ENCODE results near the gene SMIM15. TPM values are rescaled to one million over a fixed set of nuclear protein-coding genes. Genes with fewer than 3 reads are reported as not detected.
"Not testable (repeated sequence)": the region's sequence is repeated elsewhere in the genome, so short reads cannot be mapped to it uniquely, and the experiment has no call there.

Gene SMIM15, protein sequence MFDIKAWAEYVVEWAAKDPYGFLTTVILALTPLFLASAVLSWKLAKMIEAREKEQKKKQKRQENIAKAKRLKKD
- 63.6 and 71.8 TPM in 2 replicates for total RNA-seq (2014; rRNA removed; shearing (Covaris generic))

DNA sequence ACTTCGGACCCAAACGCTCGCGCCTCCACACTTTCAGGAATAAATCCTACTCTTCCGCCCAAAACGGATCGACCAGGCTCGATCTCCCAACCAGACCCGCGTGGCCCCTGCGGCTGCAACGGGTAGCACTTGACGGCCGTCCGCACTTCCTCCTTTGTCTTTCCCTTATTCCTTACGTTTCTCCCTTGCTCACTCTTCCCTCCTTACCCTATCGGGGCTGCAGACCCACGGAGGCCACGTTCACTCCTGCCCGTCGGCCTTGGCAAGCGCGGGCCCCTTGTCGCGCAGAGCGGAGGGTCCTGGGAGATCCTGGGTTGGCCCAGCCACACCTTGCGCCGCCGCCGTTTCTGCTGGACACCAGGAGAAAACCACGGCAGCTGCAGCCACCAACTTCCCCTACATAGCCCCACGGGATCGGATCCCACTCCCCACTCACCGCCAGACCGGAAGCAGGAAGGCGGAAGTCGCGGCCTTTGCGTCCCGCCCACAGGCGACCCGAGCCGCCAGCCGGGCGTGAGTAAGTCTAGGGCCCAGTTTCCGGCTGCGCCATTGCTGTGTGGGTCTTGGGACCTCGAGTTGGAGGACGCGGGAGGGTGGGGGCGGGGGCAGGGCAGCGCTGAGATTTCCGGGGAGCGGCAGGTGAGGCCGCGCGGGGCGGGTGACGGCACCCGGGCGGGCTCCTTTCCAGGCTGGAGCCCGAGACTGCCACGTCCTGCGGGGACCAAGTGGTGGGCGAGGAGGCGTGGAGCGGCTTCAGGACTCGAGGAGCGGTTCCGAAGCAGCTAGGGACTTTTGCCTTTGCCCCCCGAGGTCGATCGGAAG lies at the start of gene SMIM15:
SMIM15 (minus strand) TSS at position 459 of the 822 bp plus-strand sequence. CDS start 2,297 bp downstream, outside the sequence.
- Histone ChIP-seq H3K4me3 (peak within 1 kb of the TSS; percentile 74), H3K4me1 (replicated peaks) (peaks cover 14% of the 10 kb centered on the region), H3K27ac (peak within 1 kb of the TSS; percentile 89), H3K27me3 (replicated peaks) (no peaks in the 10 kb centered on the region), H3K36me3 (peaks cover 48% of the 10 kb centered on the region), H3K9me3 (replicated peaks) (no peaks in the 10 kb centered on the region)
- peak; percentile 87 to 91 for DNase-seq (ENCODE audit: low read depth in 1 of 2, low spot score in 2 of 2)

DNA sequence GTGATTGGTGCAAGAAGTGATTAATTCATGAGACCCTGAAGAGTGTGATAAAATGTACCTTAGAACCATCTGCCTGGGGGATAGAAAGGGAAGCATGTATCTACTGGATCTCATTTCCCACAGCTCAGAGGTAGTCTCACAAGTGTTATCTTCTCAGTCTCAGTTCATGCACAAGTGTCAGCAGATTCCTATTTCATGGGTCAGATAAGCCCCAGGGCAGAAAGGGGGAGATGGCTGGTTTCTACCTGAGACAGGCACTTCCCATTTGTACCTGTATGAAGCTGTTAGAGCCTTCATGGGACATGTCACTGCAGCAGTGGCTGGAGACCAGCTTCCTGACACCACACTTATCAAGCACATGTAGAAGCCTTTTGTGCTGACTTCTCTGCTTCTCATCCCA lies 45.6 kb upstream of the SMIM15 start:
- Histone ChIP-seq H3K9me3 (replicated peaks) (no peaks in the 10 kb centered on the region; the same call in 1 of the 2 replicates), H3K4me3 (no peak overlapping the region), H3K27ac (no peak overlapping the region), H3K27me3 (replicated peaks) (no peaks in the 10 kb centered on the region), H3K36me3 (no peaks in the 10 kb centered on the region), H3K4me1 (replicated peaks) (peaks cover 5% of the 10 kb centered on the region)
- DNase-seq (ENCODE audit: low read depth in 1 of 2, low spot score in 2 of 2): no peak

DNA sequence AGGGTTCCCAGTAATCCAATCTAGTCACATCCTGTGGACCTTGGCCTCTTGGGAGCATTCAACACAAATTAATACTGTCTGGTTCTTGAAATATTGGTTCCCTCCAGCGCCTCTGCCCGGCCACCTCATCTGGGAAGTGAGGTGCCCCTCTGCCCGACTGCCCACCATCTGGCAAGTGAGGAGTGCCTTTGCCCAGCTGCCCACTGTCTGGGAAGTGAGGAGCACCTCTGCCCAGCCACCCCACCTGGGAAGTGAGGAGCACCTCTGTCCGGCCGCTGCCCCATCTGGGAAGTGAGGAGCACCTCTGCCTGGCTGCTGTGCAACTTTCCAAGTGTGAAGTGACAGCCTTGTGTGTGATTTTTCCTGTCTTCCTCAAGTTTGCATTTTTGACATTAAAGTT lies 42.7 kb upstream of the SMIM15 start:
- Histone ChIP-seq H3K36me3 (no peaks in the 10 kb centered on the region), H3K4me1 (replicated peaks) (no peaks in the 10 kb centered on the region), H3K27me3 (replicated peaks) (no peaks in the 10 kb centered on the region), H3K9me3 (replicated peaks) (no peaks in the 10 kb centered on the region; the same call in 1 of the 2 replicates), H3K4me3 (no peak overlapping the region), H3K27ac (no peak overlapping the region)
- no peak for DNase-seq (ENCODE audit: low read depth in 1 of 2, low spot score in 2 of 2)

DNA sequence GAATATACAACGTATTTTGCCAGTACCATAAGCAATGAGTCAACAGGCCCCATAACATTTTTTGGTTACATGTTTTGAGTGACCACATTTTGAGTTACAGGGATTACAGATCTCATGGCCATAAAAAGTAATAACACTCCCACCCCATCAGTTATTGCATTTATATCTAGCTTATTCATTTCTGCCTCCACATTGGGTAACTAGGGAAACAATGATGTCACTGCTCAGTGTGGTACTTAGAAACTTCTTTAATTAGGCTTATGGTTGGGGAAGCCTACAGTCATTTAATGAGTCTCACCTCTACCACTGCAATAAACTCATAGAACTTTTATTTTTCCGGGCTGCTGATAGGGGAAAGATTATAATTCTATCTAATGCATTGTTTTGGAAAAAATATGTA lies 39.9 kb upstream of the SMIM15 start:
- Histone ChIP-seq H3K36me3 (no peaks in the 10 kb centered on the region), H3K9me3 (replicated peaks) (no peaks in the 10 kb centered on the region; the same call in none of the 2 replicates), H3K4me1 (replicated peaks) (no peaks in the 10 kb centered on the region), H3K27me3 (replicated peaks) (no peaks in the 10 kb centered on the region), H3K27ac (no peak overlapping the region), H3K4me3 (no peak overlapping the region)
- no peak for DNase-seq (ENCODE audit: low read depth in 1 of 2, low spot score in 2 of 2)

DNA sequence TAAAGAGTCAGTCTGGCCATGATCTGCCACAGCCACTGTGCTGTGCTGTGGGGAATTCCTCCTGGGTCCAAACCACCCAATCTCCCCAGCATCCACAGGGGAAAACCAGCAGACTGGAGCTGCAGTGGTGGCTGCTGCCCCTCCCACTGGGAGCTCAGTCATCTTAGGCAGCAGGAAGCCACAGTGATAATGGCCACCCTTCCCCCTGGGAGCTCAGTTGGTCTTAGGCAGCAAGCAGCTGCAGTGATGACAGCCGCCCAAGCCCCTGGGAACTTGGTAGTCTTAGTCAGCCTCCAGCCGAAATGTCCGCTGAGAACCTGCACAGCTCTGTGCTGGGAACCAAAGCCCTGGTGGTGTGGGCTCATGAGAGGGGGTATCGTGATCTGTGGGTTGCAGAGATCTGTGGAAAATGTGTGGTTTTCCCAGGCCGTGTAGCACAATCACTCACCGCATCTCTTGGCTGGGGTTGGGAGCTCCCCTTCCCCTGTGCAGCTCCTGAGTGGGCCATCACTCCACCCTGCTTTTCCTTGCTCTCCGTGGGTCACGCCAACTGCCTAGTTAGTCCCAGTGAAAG lies 38.4 kb upstream of the SMIM15 start:
- Histone ChIP-seq H3K9me3 (replicated peaks) (no peaks in the 10 kb centered on the region; the same call in 1 of the 2 replicates), H3K27ac (no peak overlapping the region), H3K36me3 (no peaks in the 10 kb centered on the region), H3K27me3 (replicated peaks) (no peaks in the 10 kb centered on the region), H3K4me3 (no peak overlapping the region), H3K4me1 (replicated peaks) (no peaks in the 10 kb centered on the region)
- no peak for DNase-seq (ENCODE audit: low read depth in 1 of 2, low spot score in 2 of 2)

DNA sequence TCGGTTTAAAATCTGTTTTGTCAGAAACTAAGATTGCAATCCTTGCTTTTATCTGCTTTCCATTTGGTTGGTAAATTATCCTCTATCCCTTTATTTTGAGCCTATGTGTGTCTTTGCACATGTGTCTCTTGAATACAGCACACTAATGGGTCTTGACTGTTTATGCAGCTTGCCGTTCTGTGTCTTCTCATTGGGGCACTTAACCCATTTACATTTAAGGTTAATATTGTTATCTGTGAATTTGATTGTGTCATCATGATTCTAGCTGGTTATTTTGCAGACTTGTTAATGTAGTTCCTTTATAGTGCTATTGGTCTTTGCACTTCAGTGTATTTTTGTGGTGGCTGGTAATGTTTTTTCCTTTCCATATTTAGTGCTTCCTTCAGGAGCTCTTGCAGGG lies 36.3 kb upstream of the SMIM15 start:
- Histone ChIP-seq H3K4me3 (no peak overlapping the region), H3K4me1 (replicated peaks) (no peaks in the 10 kb centered on the region), H3K9me3 (replicated peaks) (no peaks in the 10 kb centered on the region; the same call in 1 of the 2 replicates), H3K27ac (no peak overlapping the region), H3K36me3 (no peaks in the 10 kb centered on the region), H3K27me3 (replicated peaks) (no peaks in the 10 kb centered on the region)
- no peak for DNase-seq (ENCODE audit: low read depth in 1 of 2, low spot score in 2 of 2)

DNA sequence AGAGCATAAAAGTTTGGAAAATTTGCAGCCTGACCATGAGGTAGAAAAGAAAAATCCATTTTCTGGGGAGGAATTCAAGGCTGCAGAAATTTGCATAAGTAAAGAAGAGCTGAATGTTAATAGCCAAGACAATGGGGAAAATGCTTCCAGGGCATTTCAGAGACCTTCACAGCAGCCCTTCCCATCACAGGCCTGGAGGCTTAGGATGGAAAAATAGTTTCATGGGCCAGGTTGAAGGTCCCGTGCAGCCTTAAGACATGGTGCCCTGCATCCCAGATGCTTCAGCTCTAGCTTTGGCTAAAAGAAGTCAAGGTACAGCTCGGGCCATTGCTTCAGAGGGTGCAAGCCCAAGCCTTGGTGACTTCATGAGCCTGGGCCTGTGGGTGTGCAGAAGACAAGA lies 25.6 kb upstream of the SMIM15 start:
- H3K4me3 ChIP-seq; DNase-seq (ENCODE audit: low read depth in 1 of 2, low spot score in 2 of 2); H3K27me3 ChIP-seq (replicated peaks); H3K27ac ChIP-seq; H3K9me3 ChIP-seq (replicated peaks); H3K36me3 ChIP-seq: not testable (repeated sequence)
- H3K4me1 ChIP-seq (replicated peaks): peaks cover 12% of the 10 kb centered on the region

- not testable (repeated sequence) for H3K4me3 ChIP-seq; H3K27ac ChIP-seq; H3K27me3 ChIP-seq (replicated peaks); H3K9me3 ChIP-seq (replicated peaks); DNase-seq (ENCODE audit: low read depth in 1 of 2, low spot score in 2 of 2); H3K36me3 ChIP-seq
- peaks cover 17% of the 10 kb centered on the region for H3K4me1 ChIP-seq (replicated peaks)
Measured at GRCh38 chr5:61187352-61187751, 25.1 kb upstream of the SMIM15 start.

DNA sequence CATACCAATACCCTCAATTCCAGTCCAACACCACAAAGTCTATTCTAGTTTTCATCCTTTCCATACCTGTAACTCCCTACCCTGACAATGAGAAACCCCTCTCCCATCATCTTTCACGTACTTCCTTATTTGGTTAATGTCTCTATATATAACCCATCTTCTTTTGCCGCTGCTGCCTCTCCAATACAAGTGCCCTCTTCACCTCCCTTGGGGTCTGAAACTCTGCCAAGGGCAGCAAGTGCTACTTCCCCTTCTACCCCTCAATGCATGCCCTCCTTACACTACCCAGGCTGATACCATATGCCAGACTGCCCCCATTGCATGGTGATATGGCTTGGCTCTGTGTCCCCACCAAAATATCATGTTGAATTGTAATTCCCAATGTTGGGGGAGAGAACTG lies 24.4 kb upstream of the SMIM15 start:
- H3K27me3 ChIP-seq (replicated peaks): no peaks in the 10 kb centered on the region
- no peak for DNase-seq (ENCODE audit: low read depth in 1 of 2, low spot score in 2 of 2)
- peaks cover 20% of the 10 kb centered on the region for H3K4me1 ChIP-seq (replicated peaks)
- H3K9me3 ChIP-seq (replicated peaks): no peaks in the 10 kb centered on the region
- no peak overlapping the region for H3K27ac ChIP-seq
- H3K4me3 ChIP-seq: no peak overlapping the region
- H3K36me3 ChIP-seq: no peaks in the 10 kb centered on the region

- H3K9me3 ChIP-seq (replicated peaks): no peaks in the 10 kb centered on the region
- DNase-seq (ENCODE audit: low read depth in 1 of 2, low spot score in 2 of 2): peak in 1 of 2 experiments; percentile 61
- no peaks in the 10 kb centered on the region for H3K36me3 ChIP-seq
- peak overlapping the region; percentile 42 for H3K27ac ChIP-seq
- H3K27me3 ChIP-seq (replicated peaks): no peaks in the 10 kb centered on the region
- H3K4me3 ChIP-seq: no peak overlapping the region
- H3K4me1 ChIP-seq (replicated peaks): peaks cover 20% of the 10 kb centered on the region
Measured at GRCh38 chr5:61184708-61185107, 22.4 kb upstream of the SMIM15 start.

- no peak for DNase-seq (ENCODE audit: low read depth in 1 of 2, low spot score in 2 of 2)
- Histone ChIP-seq H3K27me3 (replicated peaks) (no peaks in the 10 kb centered on the region), H3K9me3 (replicated peaks) (no peaks in the 10 kb centered on the region), H3K4me1 (replicated peaks) (peaks cover 20% of the 10 kb centered on the region), H3K4me3 (no peak overlapping the region), H3K36me3 (no peaks in the 10 kb centered on the region), H3K27ac (no peak overlapping the region)
Measured at GRCh38 chr5:61183538-61183937, 21.3 kb upstream of the SMIM15 start.

- Histone ChIP-seq H3K4me1 (replicated peaks) (peaks cover 20% of the 10 kb centered on the region), H3K27me3 (replicated peaks) (no peaks in the 10 kb centered on the region), H3K36me3 (no peaks in the 10 kb centered on the region), H3K9me3 (replicated peaks) (no peaks in the 10 kb centered on the region), H3K4me3 (no peak overlapping the region), H3K27ac (peak overlapping the region; percentile 16)
- peak in 1 of 2 experiments; percentile 44 for DNase-seq (ENCODE audit: low read depth in 1 of 2, low spot score in 2 of 2)
Measured at GRCh38 chr5:61182449-61182848, 20.2 kb upstream of the SMIM15 start.

DNA sequence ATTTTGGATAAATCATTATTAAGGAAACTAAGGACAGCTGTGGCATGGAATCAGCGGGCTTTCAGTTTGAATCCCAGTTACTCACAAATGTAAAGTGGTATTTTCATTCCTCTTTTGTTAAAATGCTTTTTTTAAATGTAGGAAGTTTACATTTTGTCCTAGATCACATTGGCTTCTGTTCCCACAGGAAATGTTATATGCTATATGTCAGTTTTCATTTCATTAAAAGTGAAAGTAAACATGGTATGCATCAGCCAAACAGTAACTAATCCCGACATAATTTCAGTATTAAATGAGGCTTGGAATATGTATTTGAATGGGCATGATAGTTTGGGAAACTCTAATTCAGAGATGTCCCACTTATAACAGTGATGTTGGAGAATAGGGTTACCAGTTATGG lies 18.6 kb upstream of the SMIM15 start:
- peak overlapping the region; percentile 9 for H3K4me3 ChIP-seq
- no peak overlapping the region for H3K27ac ChIP-seq
- H3K27me3 ChIP-seq (replicated peaks): no peaks in the 10 kb centered on the region
- peaks cover 20% of the 10 kb centered on the region for H3K4me1 ChIP-seq (replicated peaks)
- no peak for DNase-seq (ENCODE audit: low read depth in 1 of 2, low spot score in 2 of 2)
- no peaks in the 10 kb centered on the region for H3K36me3 ChIP-seq
- no peaks in the 10 kb centered on the region for H3K9me3 ChIP-seq (replicated peaks)

GRCh38 chr5:61178702-61179101 lies 16.4 kb upstream of the SMIM15 start:
- Histone ChIP-seq H3K4me1 (replicated peaks) (peaks cover 9% of the 10 kb centered on the region), H3K27me3 (replicated peaks) (no peaks in the 10 kb centered on the region), H3K27ac (no peak overlapping the region), H3K9me3 (replicated peaks) (no peaks in the 10 kb centered on the region), H3K36me3 (no peaks in the 10 kb centered on the region), H3K4me3 (no peak overlapping the region)
- DNase-seq (ENCODE audit: low read depth in 1 of 2, low spot score in 2 of 2): no peak

Data from SJSA1 (cell line).